ENCODE measurements around the gene CABP1.
A peak's percentile ranks its signal among the peaks of the same experiment; 100 is the strongest.

CABP1 gene

GRCh38 chr12:120625557-120626419 lies 14.6 kb upstream of the CABP1 start:
- no peak for DNase-seq (ENCODE audit: low read depth)
- no peak overlapping the region for H3K4me3 ChIP-seq (ENCODE audit: low read length)
- no peak for TF ChIP-seq CTCF (IDR thresholded peaks at IDR 0.05; ENCODE audit: insufficient read depth, low read depth, low read length, missing control alignments)

- no peak overlapping the region for H3K4me3 ChIP-seq (ENCODE audit: low read length)
- no peak for TF ChIP-seq CTCF (IDR thresholded peaks at IDR 0.05; ENCODE audit: insufficient read depth, low read depth, low read length, missing control alignments)
- DNase-seq (ENCODE audit: low read depth), result no peak
Observed at GRCh38 chr12:120628919-120629318, 11.5 kb upstream of the CABP1 start.

- no peak overlapping the region for H3K4me3 ChIP-seq (ENCODE audit: low read length)
- TF ChIP-seq CTCF (IDR thresholded peaks at IDR 0.05; ENCODE audit: insufficient read depth, low read depth, low read length, missing control alignments), result no peak
- DNase-seq (ENCODE audit: low read depth), result no peak
Observed at GRCh38 chr12:120630104-120630892, 10.1 kb upstream of the CABP1 start.

GRCh38 chr12:120631097-120631496 lies 9.3 kb upstream of the CABP1 start:
- DNase-seq (ENCODE audit: low read depth), result no peak
- no peak for TF ChIP-seq CTCF (IDR thresholded peaks at IDR 0.05; ENCODE audit: insufficient read depth, low read depth, low read length, missing control alignments)
- H3K4me3 ChIP-seq (ENCODE audit: low read length), result no peak overlapping the region

- no peak for TF ChIP-seq CTCF (IDR thresholded peaks at IDR 0.05; ENCODE audit: insufficient read depth, low read depth, low read length, missing control alignments)
- DNase-seq (ENCODE audit: low read depth), result peak; percentile 74
- H3K4me3 ChIP-seq (ENCODE audit: low read length), result no peak overlapping the region
Observed at GRCh38 chr12:120640861-120641833, 721 bp downstream of the CABP1 start.

GRCh38 chr12:120642121-120642520 lies 1.7 kb downstream of the CABP1 start:
- TF ChIP-seq CTCF (IDR thresholded peaks at IDR 0.05; ENCODE audit: insufficient read depth, low read depth, low read length, missing control alignments), result no peak
- no peak for DNase-seq (ENCODE audit: low read depth)
- no peak overlapping the region for H3K4me3 ChIP-seq (ENCODE audit: low read length)

All from epithelial cell of esophagus (primary cell).